C4-2B (cell line): ENCODE measurements around the gene STYXL2.

ENCODE experiments used
- H3K27ac ChIP-seq: fragments of 450-650 bp; 2 replicates; pipeline ENCODE4 v1.5.1; 2017
- CTCF ChIP-seq: fragments of 450-650 bp; conservative IDR thresholded peaks from 2 replicates; pipeline ENCODE4 v1.5.1; 2017; ENCODE audit warnings: mild to moderate bottlenecking
- ZFX ChIP-seq: fragments of 450-650 bp; IDR thresholded peaks from 2 replicates; pipeline ENCODE4 v1.6.1; 2017

Gene STYXL2

DNA sequence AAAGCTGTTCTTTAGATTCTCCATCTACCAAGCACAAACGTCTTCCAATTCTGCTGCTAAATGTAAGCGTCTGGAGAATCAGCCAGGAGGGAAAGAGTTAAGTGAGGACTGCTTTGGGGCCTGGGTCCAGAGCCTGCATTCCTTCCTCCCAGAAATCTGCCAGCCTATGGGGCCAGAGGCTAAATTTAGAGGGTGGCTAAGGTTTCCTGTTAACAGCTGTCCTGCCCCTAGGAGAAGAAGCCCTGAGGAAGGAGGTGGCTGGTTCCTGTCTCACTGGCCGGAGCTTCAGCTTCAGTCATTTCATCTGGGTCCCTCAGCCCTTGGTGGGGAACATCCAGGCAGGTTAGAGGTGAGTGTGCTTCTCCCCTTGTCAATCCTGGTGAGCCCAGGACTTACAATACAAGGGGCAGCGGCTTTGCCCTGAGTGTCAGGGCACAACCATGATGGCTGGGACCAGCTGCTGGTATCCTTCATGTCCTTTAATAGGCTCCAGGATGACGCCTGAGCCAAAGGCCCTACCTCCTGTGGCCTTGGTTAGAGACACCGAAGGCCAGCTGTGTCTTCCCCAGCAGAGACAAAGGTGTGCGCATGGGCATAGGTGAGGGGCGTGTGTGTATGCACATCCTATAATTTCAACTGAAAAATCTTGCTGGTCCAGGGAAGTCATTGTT lies at the start of gene STYXL2:
STYXL2 (plus strand) TSS at position 230 of the 671 bp plus-strand sequence. CDS start 775 bp downstream, outside the sequence.
- H3K27ac ChIP-seq = no peak within 1 kb of the TSS
- TF ChIP-seq CTCF (no peak), ZFX (no peak)

DNA sequence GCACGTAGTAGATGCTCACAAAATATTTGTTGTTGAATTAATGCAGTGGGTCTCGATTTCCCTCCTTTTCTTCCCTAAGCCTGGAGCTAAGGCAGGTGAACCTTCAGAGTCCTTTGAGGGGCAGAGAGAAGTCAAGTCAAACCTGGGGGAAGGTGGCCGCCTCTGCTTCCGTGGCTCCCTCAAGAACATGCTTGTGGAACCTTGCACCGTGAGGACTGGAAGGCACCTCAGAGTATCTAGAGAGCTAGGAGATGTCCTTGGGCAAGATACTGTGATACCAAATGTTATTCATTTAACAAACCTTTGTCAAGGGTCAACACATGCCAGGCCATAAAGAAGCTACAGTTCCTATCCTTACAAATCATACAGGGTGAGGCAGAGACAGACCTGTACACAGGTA lies 42.0 kb upstream of the STYXL2 start:
- H3K27ac ChIP-seq = no peak overlapping the region
- TF ChIP-seq ZFX (no peak), CTCF (no peak)

GRCh38 chr1:167052389-167052788 lies 41.5 kb upstream of the STYXL2 start:
- H3K27ac ChIP-seq = no peak overlapping the region
- TF ChIP-seq ZFX (no peak), CTCF (peak; percentile 69)

DNA sequence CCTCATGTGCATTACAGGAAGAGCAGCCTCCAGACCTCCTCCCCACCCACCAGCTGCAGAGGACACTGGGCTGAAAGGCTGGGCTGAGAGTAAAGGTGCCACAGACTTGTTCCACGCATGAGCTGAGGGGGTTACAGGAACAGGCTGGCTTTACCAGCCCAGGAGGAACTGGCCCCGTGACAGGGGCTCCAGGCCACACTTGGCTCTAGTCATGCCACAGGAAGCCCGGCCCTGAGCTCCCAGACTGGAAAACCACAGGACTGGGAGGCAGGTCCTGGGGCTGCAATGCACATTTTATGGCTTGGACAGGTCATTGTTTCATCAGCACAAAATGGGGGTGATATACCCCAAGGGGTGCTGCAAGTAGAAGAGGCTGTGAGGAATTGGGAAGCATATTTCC lies 39.3 kb upstream of the STYXL2 start:
- TF ChIP-seq ZFX (no peak), CTCF (no peak)

GRCh38 chr1:167054946-167055630 lies 38.8 kb upstream of the STYXL2 start:
- no peak overlapping the region for H3K27ac ChIP-seq
- TF ChIP-seq CTCF (no peak), ZFX (no peak)

More for the DNA sequence above, 39.3 kb upstream of the STYXL2 start:
- H3K27ac ChIP-seq = no peak overlapping the region

- TF ChIP-seq ZFX = no peak
- H3K27ac ChIP-seq = no peak overlapping the region
These were observed 37.2 kb upstream of the STYXL2 start for GRCh38 chr1:167056529-167057231.

DNA sequence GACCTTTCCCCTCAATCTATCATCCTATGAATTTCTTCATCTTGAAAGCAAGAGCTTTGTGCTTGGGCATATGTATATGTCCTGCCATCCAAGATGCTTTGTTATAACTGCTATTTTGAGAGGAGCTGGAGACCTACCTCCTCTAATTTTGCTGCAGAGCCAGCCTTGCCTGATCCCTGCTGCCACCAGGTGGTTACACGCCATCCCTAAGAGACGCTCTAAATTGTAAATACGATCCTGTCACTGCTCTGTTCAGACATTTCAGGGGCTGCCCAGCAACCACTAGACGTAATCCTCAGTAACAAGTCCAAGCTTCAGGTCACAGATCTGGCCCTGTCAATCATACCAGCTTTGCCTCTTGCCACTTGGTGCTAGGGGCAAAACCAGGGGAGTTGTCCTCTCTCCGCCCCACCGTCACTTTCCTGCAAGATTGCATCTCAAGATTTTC lies 36.6 kb upstream of the STYXL2 start:
- TF ChIP-seq CTCF (peak; percentile 89), ZFX (no peak)
- H3K27ac ChIP-seq = no peak overlapping the region
